HG02623 (cell line): ENCODE measurements around the gene PPP2R1B.
"Not testable (repeated sequence)": the region's sequence is repeated elsewhere in the genome, so short reads cannot be mapped to it uniquely, and the experiment has no call there.

Source experiments
- ATAC-seq: cut with Tn5 transposase; IDR thresholded peaks from one replicate; pipeline ENCODE4 v1.9.1; 2021; ENCODE audit warnings: moderate library complexity; ENCODE audit not compliant: unreplicated experiment

Gene PPP2R1B

DNA sequence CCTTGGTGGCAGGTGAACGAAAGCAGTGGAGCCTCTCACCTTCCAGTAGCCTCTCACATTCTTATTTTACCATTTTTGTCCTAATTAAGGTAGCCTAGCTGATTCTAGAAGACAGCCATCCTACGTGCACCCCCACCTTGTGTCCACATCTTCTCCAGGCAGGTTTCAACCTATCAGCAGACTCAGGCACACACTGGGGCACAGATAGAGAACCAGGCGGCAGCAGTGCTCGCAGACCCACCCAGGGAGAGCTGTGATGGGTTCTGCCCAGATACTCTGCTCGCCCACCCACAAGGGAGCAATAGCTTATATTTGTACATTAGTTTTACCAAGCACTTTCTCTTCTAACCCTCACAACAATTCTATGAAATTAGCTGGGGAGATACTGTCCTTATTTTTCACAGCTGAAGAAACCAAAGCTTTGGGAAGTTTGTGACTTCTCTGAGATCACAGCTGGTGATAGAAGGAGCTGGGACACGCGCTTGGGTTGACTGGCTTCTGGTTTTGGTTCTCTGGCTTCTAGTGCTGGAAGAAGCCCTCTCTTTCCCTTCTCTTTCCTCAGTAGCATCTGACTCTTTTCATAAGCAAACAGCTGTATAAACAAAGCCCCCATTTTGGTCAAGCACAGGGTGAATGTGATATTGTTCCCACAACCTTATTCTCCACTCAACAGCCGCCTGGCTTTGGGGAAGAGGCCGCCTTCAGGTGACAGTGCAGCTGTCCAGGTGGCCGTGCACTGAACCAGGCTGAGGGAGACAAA lies 36.9 kb downstream of the PPP2R1B start:
- ATAC-seq: no peak

DNA sequence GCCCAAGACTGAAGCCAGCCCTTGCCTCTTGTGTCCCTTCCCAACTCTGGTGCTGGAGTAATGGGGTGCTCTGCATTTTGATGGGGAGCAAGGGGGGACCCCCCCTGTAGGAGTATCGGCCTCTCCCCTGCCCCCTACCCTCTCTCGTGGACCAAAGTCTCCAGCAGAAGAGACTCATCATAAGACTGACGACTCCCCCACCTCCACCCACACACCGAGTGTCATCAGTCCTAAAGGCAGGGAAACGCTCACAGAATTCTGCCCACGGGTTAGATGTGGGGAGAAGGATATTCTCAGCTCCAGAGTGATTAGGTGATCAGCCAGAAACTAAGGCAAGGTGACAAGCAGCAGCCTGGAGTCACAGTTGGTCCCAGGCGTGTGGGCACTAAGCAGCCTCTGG lies 38.8 kb downstream of the PPP2R1B start:
- ATAC-seq: no peak

DNA sequence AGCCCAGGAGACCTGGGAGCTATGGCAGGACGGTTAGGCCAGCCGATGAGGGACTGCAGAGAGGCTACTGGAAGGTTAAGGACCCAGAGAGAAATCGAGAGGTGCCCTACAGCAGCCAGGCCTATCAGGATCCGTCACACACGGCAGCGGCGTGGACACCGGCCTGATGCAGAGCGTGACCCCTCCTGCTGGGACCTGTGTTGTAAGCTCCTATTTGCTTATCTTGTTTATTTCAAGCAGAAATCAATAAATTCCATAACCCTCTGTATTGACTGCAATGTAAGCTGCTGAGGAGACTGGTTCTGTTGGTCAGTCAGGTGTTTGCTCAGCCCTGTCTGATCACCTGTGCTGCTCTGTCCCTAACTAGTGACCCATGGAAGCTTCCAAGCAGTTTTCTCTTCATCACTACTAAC lies 39.9 kb downstream of the PPP2R1B start:
- ATAC-seq: no peak

GRCh38 chr11:111725621-111726020 lies 40.6 kb downstream of the PPP2R1B start:
- ATAC-seq: no peak

GRCh38 chr11:111724615-111725129 lies 41.5 kb downstream of the PPP2R1B start:
- no peak for ATAC-seq

GRCh38 chr11:111723595-111723994 lies 42.6 kb downstream of the PPP2R1B start:
- no peak for ATAC-seq

- ATAC-seq: no peak
Observed at GRCh38 chr11:111722501-111722900, 43.7 kb downstream of the PPP2R1B start.

GRCh38 chr11:111720801-111721494 lies 45.2 kb downstream of the PPP2R1B start:
- no peak for ATAC-seq

DNA sequence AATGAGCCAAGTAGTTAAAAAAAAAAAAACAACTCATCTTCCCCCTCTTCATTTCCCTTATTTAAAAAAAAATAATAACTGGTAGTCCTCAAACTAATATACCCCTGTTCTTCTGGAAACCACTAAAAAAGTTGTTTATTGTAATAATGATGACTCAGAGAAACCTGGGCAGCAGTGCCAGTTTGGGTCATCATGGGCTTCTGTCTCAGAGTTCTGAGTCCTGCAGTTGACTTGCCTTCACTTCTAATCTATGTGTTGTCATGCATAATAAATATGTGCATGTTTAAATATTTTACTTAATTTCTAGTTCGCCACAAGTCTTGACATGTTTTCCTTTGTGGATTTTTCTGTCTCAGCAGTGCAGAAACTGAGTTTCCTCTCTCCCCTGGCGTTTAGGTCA lies 46.8 kb downstream of the PPP2R1B start:
- ATAC-seq: no peak

- no peak for ATAC-seq
Observed at GRCh38 chr11:111718859-111719258, 47.3 kb downstream of the PPP2R1B start.

- ATAC-seq: no peak
Observed at GRCh38 chr11:111718436-111718835, 47.8 kb downstream of the PPP2R1B start.

GRCh38 chr11:111717660-111718059 lies 48.5 kb downstream of the PPP2R1B start:
- not testable (repeated sequence) for ATAC-seq

GRCh38 chr11:111715142-111715816 lies 50.9 kb downstream of the PPP2R1B start:
- no peak for ATAC-seq

DNA sequence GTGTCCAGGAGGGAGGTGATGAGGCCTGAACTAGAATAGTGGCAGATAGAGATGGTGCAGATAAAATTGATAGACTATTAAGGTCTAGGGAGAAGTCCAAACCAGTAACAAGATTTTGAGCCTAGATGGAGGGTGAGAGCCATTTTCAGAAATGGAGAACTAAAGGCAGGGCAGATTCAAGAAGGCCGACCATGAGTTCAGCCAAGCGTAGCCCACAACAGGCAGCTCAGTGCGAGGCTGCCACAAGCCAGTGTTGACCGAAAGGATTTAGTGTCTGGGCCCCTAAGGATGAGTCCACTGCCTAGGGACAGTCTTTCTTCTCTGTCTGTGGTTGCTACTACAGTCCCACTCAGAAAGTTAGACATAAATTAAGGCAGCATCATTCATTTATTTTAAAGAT lies 51.7 kb downstream of the PPP2R1B start:
- ATAC-seq: no peak

GRCh38 chr11:111707691-111708067 lies 58.5 kb downstream of the PPP2R1B start:
- ATAC-seq: no peak

GRCh38 chr11:111707039-111707690 lies 59.0 kb downstream of the PPP2R1B start:
- ATAC-seq: no peak

DNA sequence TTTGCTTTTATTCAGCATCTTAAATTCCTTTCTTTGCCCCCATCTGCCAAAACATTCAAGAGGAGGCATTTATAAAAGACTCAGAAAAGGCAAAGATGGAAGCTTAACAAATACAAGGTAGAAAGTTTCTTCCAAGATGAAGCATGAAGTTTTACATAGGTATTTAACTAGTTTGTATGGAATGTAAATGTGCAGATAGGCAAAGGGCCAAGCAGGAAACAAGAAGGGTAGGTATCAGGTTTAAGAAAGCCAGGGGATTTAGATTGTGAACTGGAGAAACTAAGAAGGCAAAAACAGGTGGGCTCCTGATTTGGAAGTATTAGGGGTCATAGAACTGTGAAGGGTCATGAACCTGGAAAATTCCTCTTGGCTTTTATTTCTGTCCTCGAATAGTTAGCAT lies 62.6 kb downstream of the PPP2R1B start:
- ATAC-seq: no peak

- no peak for ATAC-seq
Observed at GRCh38 chr11:111702623-111703022, 63.6 kb downstream of the PPP2R1B start.

GRCh38 chr11:111700162-111700561 lies 66.0 kb downstream of the PPP2R1B start:
- no peak for ATAC-seq

GRCh38 chr11:111699579-111700156 lies 66.5 kb downstream of the PPP2R1B start:
- no peak for ATAC-seq
